T-helper 2 cell treated with Interferon-gamma antibody and Interleukin-4, amounts not matched to agents 5 μg/mL and 100 μg/mL, for 36 hours (primary cell): ENCODE measurements around the gene SIM2.
"Not testable (repeated sequence)": the region's sequence is repeated elsewhere in the genome, so short reads cannot be mapped to it uniquely, and the experiment has no call there.

ENCODE experiments used
- DNase-seq: peaks from one replicate; pipeline ENCODE4 v3.0.0; 2021; ENCODE audit warnings: low spot score
- H3K27ac Mint-ChIP-seq: one replicate; pipeline ENCODE4 v1.8.0; 2021; ENCODE audit warnings: mild to moderate bottlenecking, mixed read lengths
- H3K27me3 Mint-ChIP-seq: one replicate; pipeline ENCODE4 v1.8.0; 2021; ENCODE audit warnings: low read depth, mixed read lengths
- H3K36me3 Mint-ChIP-seq: one replicate; pipeline ENCODE4 v1.8.0; 2021; ENCODE audit warnings: low read depth, mixed read lengths
- H3K4me1 Mint-ChIP-seq: one replicate; pipeline ENCODE4 v1.8.0; 2021; ENCODE audit warnings: low read depth, mixed read lengths
- H3K4me3 Mint-ChIP-seq: one replicate; pipeline ENCODE4 v1.8.0; 2022; ENCODE audit warnings: mild to moderate bottlenecking, moderate library complexity, mixed read lengths
- H3K9me3 Mint-ChIP-seq: one replicate; pipeline ENCODE4 v1.8.0; 2021; ENCODE audit warnings: mixed read lengths

The SIM2 gene

GRCh38 chr21:36698981-36699545, at the start of gene SIM2:
SIM2 (plus strand) TSS chr21:36699115; CDS start chr21:36699747, 632 bp downstream.
- peaks cover 5% of the 10 kb centered on the region for H3K4me1 Mint-ChIP-seq
- no peak for DNase-seq
- no peak within 1 kb of the TSS for H3K27ac Mint-ChIP-seq
- H3K4me3 Mint-ChIP-seq, result peak within 1 kb of the TSS; percentile 48
- peaks cover 77% of the 10 kb centered on the region for H3K27me3 Mint-ChIP-seq
- H3K36me3 Mint-ChIP-seq, result peaks cover 2% of the 10 kb centered on the region
- no peaks in the 10 kb centered on the region for H3K9me3 Mint-ChIP-seq

- no peaks in the 10 kb centered on the region for H3K4me1 Mint-ChIP-seq
Measured at GRCh38 chr21:36654324-36654723, 44.6 kb upstream of the SIM2 start.

GRCh38 chr21:36654796-36655325, 44.1 kb upstream of the SIM2 start:
- Mint-ChIP-seq H3K27me3 (no peaks in the 10 kb centered on the region), H3K4me1 (no peaks in the 10 kb centered on the region), H3K36me3 (no peaks in the 10 kb centered on the region), H3K4me3 (no peak overlapping the region), H3K9me3 (no peaks in the 10 kb centered on the region), H3K27ac (no peak overlapping the region)
- no peak for DNase-seq

More at GRCh38 chr21:36654324-36654723, 44.6 kb upstream of the SIM2 start:
- Mint-ChIP-seq H3K9me3 (no peaks in the 10 kb centered on the region), H3K27me3 (no peaks in the 10 kb centered on the region), H3K36me3 (no peaks in the 10 kb centered on the region), H3K4me3 (no peak overlapping the region), H3K27ac (no peak overlapping the region)
- DNase-seq, result no peak

GRCh38 chr21:36656138-36656537, 42.8 kb upstream of the SIM2 start:
- no peak overlapping the region for H3K27ac Mint-ChIP-seq
- H3K4me3 Mint-ChIP-seq, result no peak overlapping the region
- no peaks in the 10 kb centered on the region for H3K9me3 Mint-ChIP-seq
- H3K27me3 Mint-ChIP-seq, result peaks cover 6% of the 10 kb centered on the region
- no peak for DNase-seq
- no peaks in the 10 kb centered on the region for H3K36me3 Mint-ChIP-seq
- H3K4me1 Mint-ChIP-seq, result no peaks in the 10 kb centered on the region

- not testable (repeated sequence) for H3K27me3 Mint-ChIP-seq, H3K9me3 Mint-ChIP-seq, H3K36me3 Mint-ChIP-seq, H3K4me3 Mint-ChIP-seq, DNase-seq, H3K27ac Mint-ChIP-seq, H3K4me1 Mint-ChIP-seq
Measured at GRCh38 chr21:36657290-36657689, 41.6 kb upstream of the SIM2 start.

- H3K36me3 Mint-ChIP-seq, result no peaks in the 10 kb centered on the region
- H3K27ac Mint-ChIP-seq, result no peak overlapping the region
- H3K4me1 Mint-ChIP-seq, result no peaks in the 10 kb centered on the region
- H3K9me3 Mint-ChIP-seq, result no peaks in the 10 kb centered on the region
- no peak overlapping the region for H3K4me3 Mint-ChIP-seq
- peaks cover 8% of the 10 kb centered on the region for H3K27me3 Mint-ChIP-seq
- no peak for DNase-seq
Measured at GRCh38 chr21:36657999-36658398, 40.9 kb upstream of the SIM2 start.

GRCh38 chr21:36658926-36659325, 40.0 kb upstream of the SIM2 start:
- Mint-ChIP-seq H3K27me3 (peaks cover 12% of the 10 kb centered on the region), H3K27ac (no peak overlapping the region), H3K4me1 (no peaks in the 10 kb centered on the region)

GRCh38 chr21:36661511-36662309, 37.2 kb upstream of the SIM2 start:
- Mint-ChIP-seq H3K9me3 (no peaks in the 10 kb centered on the region), H3K4me3 (no peak overlapping the region), H3K36me3 (no peaks in the 10 kb centered on the region), H3K4me1 (no peaks in the 10 kb centered on the region), H3K27me3 (peaks cover 16% of the 10 kb centered on the region), H3K27ac (no peak overlapping the region)
- DNase-seq, result no peak

More at GRCh38 chr21:36658926-36659325, 40.0 kb upstream of the SIM2 start:
- no peak for DNase-seq
- Mint-ChIP-seq H3K9me3 (no peaks in the 10 kb centered on the region), H3K4me3 (no peak overlapping the region), H3K36me3 (no peaks in the 10 kb centered on the region)

- H3K27me3 Mint-ChIP-seq, result peaks cover 16% of the 10 kb centered on the region
- H3K4me1 Mint-ChIP-seq, result no peaks in the 10 kb centered on the region
- no peaks in the 10 kb centered on the region for H3K36me3 Mint-ChIP-seq
- no peak for DNase-seq
- no peak overlapping the region for H3K27ac Mint-ChIP-seq
- H3K4me3 Mint-ChIP-seq, result no peak overlapping the region
- no peaks in the 10 kb centered on the region for H3K9me3 Mint-ChIP-seq
Measured at GRCh38 chr21:36663033-36663855, 35.7 kb upstream of the SIM2 start.

- H3K27me3 Mint-ChIP-seq, result peaks cover 16% of the 10 kb centered on the region
- no peaks in the 10 kb centered on the region for H3K4me1 Mint-ChIP-seq
- H3K27ac Mint-ChIP-seq, result no peak overlapping the region
- H3K9me3 Mint-ChIP-seq, result no peaks in the 10 kb centered on the region
- no peak overlapping the region for H3K4me3 Mint-ChIP-seq
- H3K36me3 Mint-ChIP-seq, result no peaks in the 10 kb centered on the region
- DNase-seq, result no peak
Measured at GRCh38 chr21:36664662-36664990, 34.3 kb upstream of the SIM2 start.

- no peak overlapping the region for H3K27ac Mint-ChIP-seq
- H3K4me1 Mint-ChIP-seq, result no peaks in the 10 kb centered on the region
- no peaks in the 10 kb centered on the region for H3K9me3 Mint-ChIP-seq
- DNase-seq, result no peak
- peaks cover 11% of the 10 kb centered on the region for H3K27me3 Mint-ChIP-seq
- no peak overlapping the region for H3K4me3 Mint-ChIP-seq
- H3K36me3 Mint-ChIP-seq, result no peaks in the 10 kb centered on the region
Measured at GRCh38 chr21:36665806-36666205, 33.1 kb upstream of the SIM2 start.

- Mint-ChIP-seq H3K4me3 (no peak overlapping the region), H3K36me3 (no peaks in the 10 kb centered on the region), H3K27ac (no peak overlapping the region), H3K27me3 (peaks cover 13% of the 10 kb centered on the region), H3K4me1 (no peaks in the 10 kb centered on the region), H3K9me3 (no peaks in the 10 kb centered on the region)
- no peak for DNase-seq
Measured at GRCh38 chr21:36668713-36669112, 30.2 kb upstream of the SIM2 start.

GRCh38 chr21:36671836-36672235, 27.1 kb upstream of the SIM2 start:
- no peaks in the 10 kb centered on the region for H3K36me3 Mint-ChIP-seq
- no peaks in the 10 kb centered on the region for H3K9me3 Mint-ChIP-seq
- H3K27me3 Mint-ChIP-seq, result peaks cover 22% of the 10 kb centered on the region
- no peak for DNase-seq
- no peaks in the 10 kb centered on the region for H3K4me1 Mint-ChIP-seq
- H3K27ac Mint-ChIP-seq, result no peak overlapping the region
- no peak overlapping the region for H3K4me3 Mint-ChIP-seq

GRCh38 chr21:36672296-36672695, 26.6 kb upstream of the SIM2 start:
- peaks cover 27% of the 10 kb centered on the region for H3K27me3 Mint-ChIP-seq
- H3K9me3 Mint-ChIP-seq, DNase-seq, H3K27ac Mint-ChIP-seq, H3K4me1 Mint-ChIP-seq, H3K4me3 Mint-ChIP-seq, H3K36me3 Mint-ChIP-seq: not testable (repeated sequence)
